GM23338 (cell line): Measurements from ENCODE around the gene KRT7.

ENCODE experiments used
- CREB1 ChIP-seq: fragments of 250-450 bp; sonication (Bioruptor Pico); IDR thresholded peaks from 2 replicates; pipeline ENCODE4 v1.5.0; 2020; ENCODE audit warnings: low read depth, mild to moderate bottlenecking, moderate library complexity
- CTCF ChIP-seq, 2 experiments: fragments of 200-600 bp in 1 of 2; sonication (generic) in 1 of 2; conservative IDR thresholded peaks; 2 replicates each; pipeline versions ENCODE4 v1.5.1 to v1.6.1; 2016 to 2017; ENCODE audit warnings: antibody characterized with exemption in 2 of 2, low read depth in 2 of 2, mild to moderate bottlenecking in 2 of 2, moderate library complexity in 1 of 2
- EZH2 ChIP-seq: fragments of 200-600 bp; sonication (generic); IDR thresholded peaks from one replicate; pipeline ENCODE4 v1.8.0; 2017; ENCODE audit warnings: antibody characterized with exemption, mild to moderate bottlenecking, low read depth; ENCODE audit not compliant: unreplicated experiment

GRCh38 chr12:52213564-52214420 is 19.3 kb upstream of the KRT7 start:
- TF ChIP-seq EZH2 (no peak), CTCF (conservative IDR thresholded peaks at IDR 0.05; ENCODE audit: low read depth in 2 of 2) (peak; percentile 90 to 97), CREB1 (CRISPR knock-in tag) (no peak)
